MCF 10A (cell line): ENCODE data around the gene TMEM176A. TPM values are rescaled to one million over a fixed set of nuclear protein-coding genes. Genes with fewer than 3 reads are reported as not detected.
"Not testable (repeated sequence)": the region's sequence is repeated elsewhere in the genome, so short reads cannot be mapped to it uniquely, and the experiment has no call there.

Source experiments
- BruUV-seq: library from RNA; stranded (reverse); fragments of 400-500 nt; replicated peaks from 2 replicates; lab custom pipeline; 2021; lab: Mats Ljungman, UMichigan
- CTCF ChIA-PET: fragments of 300-600 bp; sonication (Branson Sonifier 250); formaldehyde crosslinking; extraction: SDS; loops from one replicate; lab custom pipeline; 2021; ENCODE audit warnings: antibody characterized with exemption, inconsistent platforms; lab: Yijun Ruan, JAX
- POLR2A ChIA-PET: fragments of 300-600, 350-650 bp; sonication (Branson Sonifier 250); formaldehyde crosslinking; extraction: SDS; loops from one replicate; lab custom pipeline; 2020; ENCODE audit warnings: antibody characterized with exemption, inconsistent platforms; lab: Yijun Ruan, JAX
- DNase-seq: peaks from one replicate; pipeline ENCODE4 v3.0.0-alpha.2; 2018; ENCODE audit not compliant: unreplicated experiment
- H3K27ac Mint-ChIP-seq: one replicate; pipeline ENCODE4 v1.8.0; 2022; ENCODE audit warnings: mild to moderate bottlenecking, low read depth, mixed read lengths; ENCODE audit not compliant: unreplicated experiment
- H3K27me3 Mint-ChIP-seq: one replicate; pipeline ENCODE4 v1.8.0; 2022; ENCODE audit warnings: mixed read lengths; ENCODE audit not compliant: insufficient read depth, unreplicated experiment
- H3K36me3 Mint-ChIP-seq: one replicate; pipeline ENCODE4 v1.8.0; 2022; ENCODE audit warnings: mild to moderate bottlenecking, moderate library complexity, mixed read lengths; ENCODE audit not compliant: insufficient read depth, unreplicated experiment
- H3K4me1 Mint-ChIP-seq: one replicate; pipeline ENCODE4 v1.8.0; 2022; ENCODE audit warnings: mixed read lengths; ENCODE audit not compliant: insufficient read depth, unreplicated experiment
- H3K4me3 Mint-ChIP-seq: one replicate; pipeline ENCODE4 v1.8.0; 2022; ENCODE audit warnings: mild to moderate bottlenecking, moderate library complexity, mixed read lengths; ENCODE audit not compliant: unreplicated experiment
- H3K9me3 Mint-ChIP-seq: one replicate; pipeline ENCODE4 v1.8.0; 2022; ENCODE audit warnings: mixed read lengths; ENCODE audit not compliant: unreplicated experiment
- CTCF ChIP-seq: fragments of 200-600 bp; IDR thresholded peaks from one replicate; pipeline ENCODE4 v1.8.0; 2022; ENCODE audit warnings: antibody characterized with exemption, mild to moderate bottlenecking; ENCODE audit not compliant: unreplicated experiment
- intact Hi-C: fragments of 100-400 bp; cut with micrococcal nuclease; formaldehyde crosslinking; loops from 2 replicates; pipeline ENCODE4 v1.14.1; 2022
- total RNA-seq: library from RNA; stranded (reverse); gene quantifications from 2 replicates; pipeline ENCODE4 v1.2.3, GENCODE V29; 2022

Gene TMEM176A
- total RNA-seq, 1 experiment from 2014 or later, result not detected

GRCh38 chr7:150756858-150757257 lies 43.7 kb upstream of the TMEM176A start:
- POLR2A ChIA-PET, result interaction anchor here (0.7 kb wide), 1 partner anchor 140 kb away, joined by 3 read pairs; no protein-coding TSS in a partner anchor
- no TSS peak for BruUV-seq
- H3K4me1 Mint-ChIP-seq, result no peaks in the 10 kb centered on the region
- peak; percentile 46 for DNase-seq
- TF ChIP-seq CTCF, result peak; percentile 35
- no peak overlapping the region for H3K27ac Mint-ChIP-seq
- intact Hi-C loops, result loop anchor here (1.0 to 10.0 kb wide), 2 partner anchors 309 to 472 kb away; no protein-coding TSS in a partner anchor
- no peaks in the 10 kb centered on the region for H3K36me3 Mint-ChIP-seq
- H3K27me3 Mint-ChIP-seq, result no peaks in the 10 kb centered on the region
- H3K4me3 Mint-ChIP-seq, result no peak overlapping the region
- CTCF ChIA-PET, result interaction anchor here (0.6 to 2.9 kb wide), 4 partner anchors 292 to 400 kb away, joined by 3 to 32 read pairs (median 3); no protein-coding TSS in a partner anchor
- no peaks in the 10 kb centered on the region for H3K9me3 Mint-ChIP-seq

GRCh38 chr7:150759479-150759878 lies 41.1 kb upstream of the TMEM176A start:
- H3K36me3 Mint-ChIP-seq, result no peaks in the 10 kb centered on the region
- no peaks in the 10 kb centered on the region for H3K9me3 Mint-ChIP-seq
- H3K4me3 Mint-ChIP-seq, result no peak overlapping the region
- no peak overlapping the region for H3K27ac Mint-ChIP-seq
- no peaks in the 10 kb centered on the region for H3K27me3 Mint-ChIP-seq
- no peak for DNase-seq
- intact Hi-C loops, result loop anchor here (10.0 kb wide), 1 partner anchor 475 kb away; no protein-coding TSS in a partner anchor
- CTCF ChIA-PET, result interaction anchor here (0.6 to 1.6 kb wide), 3 partner anchors 19 to 964 kb away, joined by 4 to 9 read pairs (median 4); no protein-coding TSS in a partner anchor
- TF ChIP-seq CTCF, result no peak
- no TSS peak for BruUV-seq
- POLR2A ChIA-PET, result no interaction called here
- no peaks in the 10 kb centered on the region for H3K4me1 Mint-ChIP-seq

- intact Hi-C loops, result no loop called here
- POLR2A ChIA-PET, result no interaction called here
- BruUV-seq, result no TSS peak
- no peak for DNase-seq
- no peaks in the 10 kb centered on the region for H3K27me3 Mint-ChIP-seq
- TF ChIP-seq CTCF, result no peak
- no peaks in the 10 kb centered on the region for H3K4me1 Mint-ChIP-seq
- CTCF ChIA-PET, result interaction anchor here (0.6 to 1.1 kb wide), 2 partner anchors 10 to 19 kb away, joined by 3 read pairs; no protein-coding TSS in a partner anchor
- no peaks in the 10 kb centered on the region for H3K9me3 Mint-ChIP-seq
- H3K4me3 Mint-ChIP-seq, result no peak overlapping the region
- H3K27ac Mint-ChIP-seq, result no peak overlapping the region
- no peaks in the 10 kb centered on the region for H3K36me3 Mint-ChIP-seq
Observed at GRCh38 chr7:150766334-150766709, 34.2 kb upstream of the TMEM176A start.

- intact Hi-C loops, result no loop called here
- Mint-ChIP-seq H3K27ac (no peak overlapping the region), H3K4me3 (no peak overlapping the region), H3K27me3 (peaks cover 12% of the 10 kb centered on the region), H3K4me1 (no peaks in the 10 kb centered on the region), H3K36me3 (no peaks in the 10 kb centered on the region), H3K9me3 (no peaks in the 10 kb centered on the region)
- no peak for TF ChIP-seq CTCF
- no TSS peak for BruUV-seq
- CTCF ChIA-PET, result interaction anchor here (0.6 to 1.4 kb wide), 6 partner anchors 9 to 451 kb away, joined by 3 to 7 read pairs (median 3); no protein-coding TSS in a partner anchor
- no peak for DNase-seq
- POLR2A ChIA-PET, result no interaction called here
Observed at GRCh38 chr7:150769768-150770167, 30.8 kb upstream of the TMEM176A start.

- CTCF ChIA-PET, result interaction anchor here (0.8 to 1.0 kb wide), 2 partner anchors 14 to 124 kb away, joined by 3 to 4 read pairs; no protein-coding TSS in a partner anchor
- H3K4me3 Mint-ChIP-seq, H3K4me1 Mint-ChIP-seq, H3K9me3 Mint-ChIP-seq, H3K27ac Mint-ChIP-seq, H3K36me3 Mint-ChIP-seq, DNase-seq, POLR2A ChIA-PET, intact Hi-C loops, BruUV-seq: not testable (repeated sequence)
- peaks cover 35% of the 10 kb centered on the region for H3K27me3 Mint-ChIP-seq
Observed at GRCh38 chr7:150774131-150774530, 26.4 kb upstream of the TMEM176A start.
